NCI-H187 treated with DMSO at 0.1 percent for 48 hours (cell line): ENCODE results near the gene IL1R2.
"Not testable (repeated sequence)": the region's sequence is repeated elsewhere in the genome, so short reads cannot be mapped to it uniquely, and the experiment has no call there.

Experiments
- DNase-seq: peaks from one replicate; lab custom pipeline; 2025; lab: John Stamatoyannopoulos, UW

The IL1R2 gene

GRCh38 chr2:102061962-102062795 is 70.4 kb downstream of the IL1R2 start:
- DNase-seq, result no peak

GRCh38 chr2:102062802-102063201 is 71.0 kb downstream of the IL1R2 start:
- no peak for DNase-seq

- DNase-seq, result no peak
These were observed 71.7 kb downstream of the IL1R2 start for GRCh38 chr2:102063487-102063911.

GRCh38 chr2:102063941-102064678 is 72.3 kb downstream of the IL1R2 start:
- DNase-seq, result no peak

GRCh38 chr2:102064679-102065674 is 73.2 kb downstream of the IL1R2 start:
- DNase-seq, result no peak

GRCh38 chr2:102065675-102066252 is 74.0 kb downstream of the IL1R2 start:
- no peak for DNase-seq

GRCh38 chr2:102066554-102066953 is 74.8 kb downstream of the IL1R2 start:
- DNase-seq, result no peak

GRCh38 chr2:102068126-102068525 is 76.4 kb downstream of the IL1R2 start:
- DNase-seq, result not testable (repeated sequence)

GRCh38 chr2:102069311-102069974 is 77.7 kb downstream of the IL1R2 start:
- DNase-seq, result no peak

GRCh38 chr2:102070058-102070642 is 78.4 kb downstream of the IL1R2 start:
- no peak for DNase-seq

- DNase-seq, result no peak
These were observed 81.0 kb downstream of the IL1R2 start for GRCh38 chr2:102072741-102073140.

GRCh38 chr2:102073168-102073724 is 81.5 kb downstream of the IL1R2 start:
- no peak for DNase-seq

GRCh38 chr2:102074152-102074783 is 82.5 kb downstream of the IL1R2 start:
- DNase-seq, result no peak

- DNase-seq, result no peak
These were observed 83.7 kb downstream of the IL1R2 start for GRCh38 chr2:102075479-102075878.

- no peak for DNase-seq
These were observed 84.8 kb downstream of the IL1R2 start for GRCh38 chr2:102076512-102076911.
